LHCN-M2 (cell line): ENCODE data around the gene UQCRH. TPM values are rescaled to one million over a fixed set of nuclear protein-coding genes. Genes with fewer than 3 reads are reported as not detected.
"Not testable (repeated sequence)": the region's sequence is repeated elsewhere in the genome, so short reads cannot be mapped to it uniquely, and the experiment has no call there.

Source experiments
- DNase-seq: peaks from one replicate; pipeline ENCODE4 v3.0.0-alpha.2; 2012; ENCODE audit warnings: low read depth
- total RNA-seq: library from RNA; depleted of rRNA; stranded (reverse); fragments of >200 nt; gene quantifications from 2 replicates; pipeline ENCODE4 v1.2.3, GENCODE V29; 2014

The UQCRH gene
- total RNA-seq, 1 experiment from 2014 or later, result 432 TPM

- no peak for DNase-seq
Observed at GRCh38 chr1:46300673-46301405, 2.7 kb upstream of the UQCRH start.

GRCh38 chr1:46301406-46301807 is 2.1 kb upstream of the UQCRH start:
- DNase-seq, result peak; percentile 29

- DNase-seq, result peak; percentile 40
Observed at GRCh38 chr1:46301808-46302640, 1.5 kb upstream of the UQCRH start.

GRCh38 chr1:46302641-46303037 is 859 bp upstream of the UQCRH start:
- peak; percentile 22 for DNase-seq

- no peak for DNase-seq
Observed at GRCh38 chr1:46303872-46304326, 401 bp downstream of the UQCRH start.

GRCh38 chr1:46306159-46306530 is 2.6 kb downstream of the UQCRH start:
- DNase-seq, result no peak

GRCh38 chr1:46309401-46310159 is 6.1 kb downstream of the UQCRH start:
- DNase-seq, result no peak

GRCh38 chr1:46310321-46310720 is 6.8 kb downstream of the UQCRH start:
- no peak for DNase-seq

- peak; percentile 15 for DNase-seq
Observed at GRCh38 chr1:46315669-46316403, 12.3 kb downstream of the UQCRH start.

GRCh38 chr1:46317323-46317722 is 13.8 kb downstream of the UQCRH start:
- no peak for DNase-seq

GRCh38 chr1:46319301-46319700 is 15.8 kb downstream of the UQCRH start:
- DNase-seq, result not testable (repeated sequence)

- DNase-seq, result not testable (repeated sequence)
Observed at GRCh38 chr1:46319960-46320914, 16.7 kb downstream of the UQCRH start.

- not testable (repeated sequence) for DNase-seq
Observed at GRCh38 chr1:46322191-46322590, 18.7 kb downstream of the UQCRH start.

GRCh38 chr1:46325285-46326076 is 22.0 kb downstream of the UQCRH start:
- DNase-seq, result not testable (repeated sequence)

GRCh38 chr1:46328182-46328581 is 24.7 kb downstream of the UQCRH start:
- not testable (repeated sequence) for DNase-seq

- DNase-seq, result not testable (repeated sequence)
Observed at GRCh38 chr1:46329807-46330206, 26.3 kb downstream of the UQCRH start.

- not testable (repeated sequence) for DNase-seq
Observed at GRCh38 chr1:46330381-46330780, 26.9 kb downstream of the UQCRH start.

GRCh38 chr1:46331786-46332540 is 28.5 kb downstream of the UQCRH start:
- not testable (repeated sequence) for DNase-seq
